Measurements from ENCODE around the gene UCN2.
A peak's percentile ranks its signal among the peaks of the same experiment; 100 is the strongest.

Gene UCN2

DNA sequence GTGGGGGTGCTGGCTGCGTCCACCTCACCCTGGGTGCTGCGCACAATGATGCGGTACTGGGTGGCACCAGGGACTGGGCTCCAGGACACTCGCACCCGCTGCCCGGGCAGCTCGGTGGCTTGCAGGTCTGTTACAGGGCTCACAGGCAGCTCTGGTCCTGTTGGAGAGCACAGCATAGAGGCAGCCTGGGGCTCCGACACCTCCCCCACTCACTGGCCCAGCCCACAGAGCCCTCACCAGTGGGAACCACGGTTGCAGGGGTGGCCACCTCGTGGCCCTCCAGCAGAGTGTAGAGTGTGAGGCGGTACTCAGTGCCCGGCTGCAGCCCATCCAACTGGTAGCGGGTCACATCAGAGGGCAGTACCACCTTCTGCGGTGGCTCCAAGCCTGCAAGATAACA lies 27.9 kb upstream of the UCN2 start:
- DNase-seq (ENCODE audit: low spot score): no peak

DNA sequence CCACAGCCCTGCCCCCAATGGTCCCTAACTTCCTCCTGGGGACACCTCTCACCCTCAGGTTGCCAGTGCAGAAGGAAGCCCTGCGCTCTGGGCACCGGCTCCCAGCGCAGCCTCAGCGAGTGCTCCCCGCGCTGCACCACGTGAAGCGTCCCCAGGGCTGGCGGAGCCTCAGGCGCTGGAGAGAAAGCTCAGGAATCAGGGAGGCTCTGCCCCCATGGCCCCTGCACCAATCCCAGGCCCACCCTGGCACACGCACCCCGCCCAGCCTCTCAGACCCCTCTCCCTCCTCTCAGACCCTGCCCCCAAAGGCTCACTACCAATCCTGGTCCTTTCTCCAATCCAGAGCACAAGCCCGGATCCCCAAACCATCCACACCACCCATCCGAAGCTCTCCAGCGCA lies 24.6 kb upstream of the UCN2 start:
- no peak for DNase-seq (ENCODE audit: low spot score)

DNA sequence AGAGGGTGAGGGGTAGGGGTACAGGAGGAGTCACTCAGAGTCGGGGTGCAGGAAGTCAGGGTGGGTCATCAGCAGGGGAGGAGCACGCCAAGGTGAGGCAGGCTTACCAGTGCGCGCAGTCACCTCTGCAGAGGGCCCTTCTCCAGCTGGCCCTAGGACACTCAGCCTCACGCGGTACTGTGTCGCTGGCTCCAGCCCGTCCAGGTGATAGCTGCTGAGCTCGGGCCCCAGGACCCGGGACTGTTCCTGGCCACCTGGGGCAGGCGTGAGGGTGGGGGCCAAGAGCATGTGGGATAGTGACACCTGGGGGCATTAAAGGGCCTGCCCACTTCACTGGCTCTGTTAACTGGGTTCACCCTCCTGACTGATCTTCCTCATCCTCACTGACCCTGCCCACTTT lies 24.1 kb upstream of the UCN2 start:
- DNase-seq (ENCODE audit: low spot score): no peak

DNA sequence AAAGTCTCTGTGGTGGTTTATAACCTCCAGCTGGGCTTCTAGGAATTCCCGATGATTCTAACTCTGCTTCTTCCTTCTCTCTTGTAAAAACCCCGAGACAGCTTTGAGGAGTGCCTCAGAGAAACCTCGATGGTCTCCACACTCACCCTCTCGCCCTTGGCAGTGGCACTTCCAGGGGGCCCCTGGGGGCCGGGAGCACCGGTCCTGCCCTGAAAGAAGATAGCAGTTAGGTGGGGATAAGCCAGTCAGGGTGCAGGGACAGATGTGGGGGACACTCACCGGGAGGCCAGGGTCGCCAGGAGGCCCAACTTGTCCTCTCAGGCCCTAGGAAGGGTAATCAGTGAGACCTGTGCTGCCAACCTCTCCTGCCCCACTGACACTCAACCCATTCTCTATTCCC lies 21.8 kb upstream of the UCN2 start:
- no peak for DNase-seq (ENCODE audit: low spot score)

DNA sequence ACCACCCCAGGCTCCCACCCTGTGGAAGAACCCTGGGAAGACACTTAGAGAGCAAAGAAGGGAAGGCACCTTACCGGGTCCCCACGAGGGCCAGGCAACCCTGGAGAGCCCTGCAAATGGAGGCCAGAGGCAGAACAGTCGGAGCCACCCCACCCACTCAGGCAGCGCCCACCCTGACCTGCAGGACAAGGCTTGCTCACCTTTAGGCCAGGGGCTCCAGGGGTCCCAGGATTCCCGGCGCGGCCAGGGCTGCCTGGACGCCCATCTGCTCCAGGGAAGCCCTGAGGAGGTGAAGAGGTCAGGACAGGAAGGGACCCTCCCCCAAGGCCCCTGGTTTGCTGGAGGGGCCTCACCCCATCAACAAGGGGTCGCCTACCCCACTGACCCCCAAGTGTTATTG lies 21.3 kb upstream of the UCN2 start:
- no peak for DNase-seq (ENCODE audit: low spot score)

DNA sequence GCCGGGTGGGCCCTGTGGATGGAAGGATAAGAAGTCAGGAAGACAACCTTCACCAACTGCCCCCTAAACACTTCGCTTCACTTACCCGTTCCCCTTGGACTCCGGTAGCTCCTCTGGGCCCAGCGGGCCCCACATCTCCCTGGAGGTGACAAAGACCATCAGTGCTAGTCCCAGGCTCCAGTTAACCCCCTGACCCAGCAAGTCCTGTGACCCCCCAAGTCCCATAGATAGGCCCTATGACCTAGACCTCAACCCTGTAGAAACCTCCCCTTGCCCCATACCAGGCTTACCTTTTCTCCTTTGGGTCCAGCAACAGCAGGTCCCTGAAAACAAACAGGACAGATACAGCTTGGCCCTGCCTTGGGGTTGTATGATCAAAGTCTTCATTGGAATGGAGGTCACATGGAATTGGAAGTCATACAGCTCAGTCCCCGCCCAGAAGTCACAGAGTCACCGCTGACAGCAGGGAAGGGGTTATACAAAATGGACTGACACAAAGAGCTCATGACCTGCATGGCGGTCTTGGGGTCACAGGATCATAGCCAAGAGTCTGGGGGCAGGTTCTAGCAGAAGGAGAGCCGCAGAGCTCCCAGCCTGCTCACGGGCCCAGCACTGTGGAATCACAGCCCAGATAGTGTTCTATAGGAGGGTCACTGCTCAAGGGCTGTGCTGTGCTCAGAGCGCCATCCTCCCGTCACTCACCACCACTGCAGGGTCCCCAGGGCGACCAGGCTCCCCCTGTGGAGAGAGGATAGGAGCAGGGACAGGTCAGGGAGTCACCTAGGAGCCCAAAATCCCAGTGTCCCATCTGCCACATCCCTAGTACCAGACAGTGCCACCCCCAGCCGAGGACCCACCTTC lies 18.3 kb upstream of the UCN2 start:
- no peak for DNase-seq (ENCODE audit: low spot score)

DNA sequence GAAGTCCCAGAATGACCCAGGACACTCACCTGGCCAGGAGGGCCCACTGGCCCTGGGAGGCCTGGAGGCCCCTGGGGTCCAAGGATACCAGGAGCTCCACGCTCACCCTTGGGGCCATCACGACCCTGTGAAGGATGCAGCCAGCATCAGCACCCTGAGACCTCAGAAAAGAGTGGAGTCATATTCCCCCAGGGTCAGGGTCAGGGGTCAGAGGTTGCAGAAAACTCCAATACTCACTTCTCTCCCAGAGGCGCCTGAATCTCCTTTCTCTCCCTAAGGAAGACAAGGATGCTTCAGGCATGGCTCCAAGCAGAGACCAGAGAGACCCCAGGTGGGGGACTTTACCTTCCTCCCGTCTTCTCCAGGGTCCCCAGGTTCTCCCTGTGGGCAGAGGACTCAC lies 13.1 kb upstream of the UCN2 start:
- no peak for DNase-seq (ENCODE audit: low spot score)

DNA sequence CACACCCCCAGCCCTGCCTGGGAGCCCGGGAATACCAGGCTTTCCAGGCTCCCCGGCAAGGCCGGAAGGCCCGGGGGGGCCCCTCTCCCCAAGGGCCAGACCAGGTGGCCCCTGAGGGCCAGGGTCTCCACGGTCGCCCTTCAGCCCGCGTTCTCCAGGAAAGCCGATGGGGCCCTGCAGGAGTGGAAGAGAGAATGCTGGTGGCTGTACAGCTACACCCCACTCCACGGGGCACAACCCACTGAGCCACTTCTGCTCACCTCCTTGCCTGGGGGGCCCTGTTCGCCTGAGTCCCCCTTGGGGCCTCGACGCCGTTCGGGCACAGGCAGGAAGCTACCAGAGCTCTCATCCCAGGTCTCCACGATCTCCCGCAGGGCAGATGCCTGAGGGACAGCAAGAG lies 11.8 kb upstream of the UCN2 start:
- no peak for DNase-seq (ENCODE audit: low spot score)

DNA sequence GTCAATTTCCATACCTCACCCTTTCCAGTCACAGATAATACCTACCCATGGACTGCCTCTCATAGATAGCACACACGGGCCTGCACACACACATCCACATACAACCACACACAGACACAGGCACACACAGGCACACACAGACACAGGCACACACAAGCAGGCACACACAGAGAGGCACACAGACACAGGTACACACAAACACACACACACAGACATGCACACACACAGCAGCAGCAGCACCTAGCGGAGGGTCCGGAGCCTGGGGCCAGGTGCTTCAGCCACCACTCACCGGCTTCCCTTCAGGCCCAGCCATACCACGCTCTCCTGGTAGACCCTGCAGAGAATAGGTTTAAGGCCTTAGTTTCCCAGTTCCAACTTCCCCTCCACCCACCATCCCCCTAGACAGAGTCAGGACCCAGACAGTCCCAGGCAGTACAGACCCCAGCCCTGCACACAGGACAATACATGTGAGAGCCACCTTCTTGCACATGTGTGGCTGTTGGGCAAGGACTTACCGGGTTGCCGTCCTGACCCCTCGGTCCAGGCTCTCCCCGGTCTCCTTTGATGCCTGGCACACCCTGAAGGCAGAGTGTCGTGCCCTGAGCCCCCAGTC lies 10.5 kb upstream of the UCN2 start:
- no peak for DNase-seq (ENCODE audit: low spot score)

DNA sequence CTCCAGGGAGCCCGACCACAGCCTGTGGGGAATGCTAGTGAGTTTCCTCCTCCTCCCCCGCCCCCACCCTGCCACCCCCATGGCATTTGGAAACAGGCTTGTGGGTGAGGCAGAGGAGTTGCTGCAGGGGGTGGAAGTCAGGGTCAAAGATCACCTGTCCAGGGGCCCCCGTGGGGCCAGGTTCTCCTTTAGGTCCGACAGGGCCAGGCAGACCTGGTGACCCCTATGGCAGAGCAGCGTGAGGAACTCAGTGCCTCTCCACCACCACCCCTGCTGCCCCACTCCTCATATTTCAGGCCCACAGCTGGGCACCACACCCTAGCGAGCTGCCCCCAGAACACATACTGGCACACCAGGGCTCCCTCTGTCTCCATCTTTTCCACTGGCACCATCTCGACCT lies 8.9 kb upstream of the UCN2 start:
- DNase-seq (ENCODE audit: low spot score): no peak

DNA sequence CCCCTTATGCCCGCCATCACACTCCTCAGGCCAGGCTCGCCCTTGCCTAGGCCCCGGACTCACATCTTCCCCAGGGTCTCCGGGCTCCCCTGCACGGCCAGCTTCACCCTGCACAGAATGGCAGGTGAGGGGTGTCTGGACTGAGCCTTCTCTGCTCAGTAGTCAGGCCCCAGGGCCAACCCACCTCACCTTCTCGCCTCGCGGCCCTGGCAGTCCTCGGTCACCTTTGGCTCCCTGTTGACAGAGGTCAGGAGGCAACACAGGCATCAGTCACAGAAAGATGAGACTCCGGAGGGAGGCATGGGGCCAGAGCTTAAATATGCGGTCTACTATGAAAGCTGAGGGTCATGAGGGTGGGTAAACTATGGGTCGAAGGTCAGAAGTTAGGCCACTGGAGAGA lies 8.4 kb upstream of the UCN2 start:
- DNase-seq (ENCODE audit: low spot score): no peak

DNA sequence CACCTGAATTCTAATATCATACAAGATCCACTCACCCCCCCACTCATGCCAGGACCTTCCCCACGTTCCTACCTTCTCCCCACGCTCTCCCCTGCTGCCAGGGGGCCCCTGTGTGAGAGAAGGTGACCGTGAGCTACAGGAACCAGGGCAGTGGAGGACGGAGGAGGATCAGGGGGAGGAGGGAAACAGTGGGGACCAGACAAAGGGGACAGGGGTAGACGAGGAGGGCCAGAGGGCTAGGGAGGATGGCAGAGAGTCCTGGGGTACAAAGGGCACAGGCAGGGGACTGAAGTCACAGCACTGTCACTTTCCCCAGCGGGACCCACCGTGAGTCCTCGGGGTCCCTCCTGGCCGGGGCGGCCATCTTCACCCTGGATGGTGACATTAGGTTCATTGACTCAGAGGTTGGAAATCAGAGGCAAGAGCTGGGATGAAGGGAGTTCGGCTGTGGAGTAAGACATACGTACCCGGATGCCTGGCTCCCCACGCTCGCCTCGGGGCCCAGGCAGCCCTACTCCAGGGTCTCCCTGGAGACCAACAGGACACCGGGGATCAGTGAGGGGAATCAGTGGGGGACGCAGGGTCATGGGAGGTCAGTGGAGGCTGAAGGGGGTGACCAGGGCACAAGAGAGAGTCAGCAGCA lies 6.3 kb upstream of the UCN2 start:
- no peak for DNase-seq (ENCODE audit: low spot score)

DNA sequence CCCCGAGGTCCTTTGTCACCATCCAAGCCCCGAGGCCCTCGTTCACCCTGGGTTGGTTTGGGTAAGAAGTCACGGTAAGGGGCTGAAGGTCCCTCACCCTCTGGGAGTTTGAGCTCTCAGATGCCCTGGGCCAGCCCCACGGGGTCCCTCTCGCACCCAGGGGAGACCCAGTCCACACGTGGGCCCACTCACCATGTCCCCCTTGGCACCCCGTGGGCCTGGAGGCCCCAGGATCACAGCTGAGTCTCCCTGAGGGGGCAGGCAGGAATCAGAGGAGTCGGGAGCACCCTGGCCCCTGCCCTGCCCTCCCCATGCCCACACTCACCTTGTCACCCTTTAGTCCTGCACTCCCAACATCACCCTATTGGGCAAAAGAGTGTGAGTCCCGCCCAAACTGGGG lies 5.8 kb upstream of the UCN2 start:
- no peak for DNase-seq (ENCODE audit: low spot score)

DNA sequence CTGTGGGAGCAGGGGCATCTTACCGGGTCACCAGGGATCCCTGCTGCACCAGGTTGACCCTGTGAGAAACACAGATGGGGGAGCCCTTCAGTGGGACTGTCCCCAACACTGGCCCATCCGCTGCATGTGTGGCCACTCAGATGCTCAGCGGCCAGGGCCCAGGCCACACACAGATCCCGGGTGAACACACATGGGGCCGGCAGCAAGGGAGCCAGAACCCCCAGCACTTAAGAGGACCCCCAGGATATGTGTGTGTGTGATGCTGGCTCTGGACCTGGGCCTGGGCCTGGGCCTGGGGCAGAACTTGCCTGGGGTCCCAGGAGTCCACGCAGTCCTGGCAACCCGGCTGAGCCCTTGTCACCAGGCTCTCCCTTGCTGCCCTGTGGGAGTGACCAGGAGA lies 4.9 kb upstream of the UCN2 start:
- no peak for DNase-seq (ENCODE audit: low spot score)

DNA sequence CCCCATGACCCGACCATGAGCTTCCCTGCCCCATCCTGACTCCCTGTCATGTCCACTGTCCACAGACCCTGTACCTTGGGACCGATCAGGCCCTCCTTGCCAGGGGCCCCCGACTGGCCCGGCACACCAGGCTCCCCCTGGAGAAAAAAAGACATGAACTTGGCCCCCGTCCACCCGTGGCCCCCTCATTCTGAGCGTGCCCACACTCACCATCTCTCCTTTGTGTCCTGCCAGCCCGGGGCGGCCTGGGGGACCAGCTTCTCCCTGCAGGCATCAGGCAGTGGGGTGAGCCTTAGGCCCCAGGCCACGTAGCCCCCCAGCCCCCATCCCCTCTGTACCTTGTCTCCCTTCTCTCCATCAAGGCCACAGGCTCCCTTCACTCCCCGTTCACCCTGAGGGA lies 3.9 kb upstream of the UCN2 start:
- DNase-seq (ENCODE audit: low spot score): no peak

DNA sequence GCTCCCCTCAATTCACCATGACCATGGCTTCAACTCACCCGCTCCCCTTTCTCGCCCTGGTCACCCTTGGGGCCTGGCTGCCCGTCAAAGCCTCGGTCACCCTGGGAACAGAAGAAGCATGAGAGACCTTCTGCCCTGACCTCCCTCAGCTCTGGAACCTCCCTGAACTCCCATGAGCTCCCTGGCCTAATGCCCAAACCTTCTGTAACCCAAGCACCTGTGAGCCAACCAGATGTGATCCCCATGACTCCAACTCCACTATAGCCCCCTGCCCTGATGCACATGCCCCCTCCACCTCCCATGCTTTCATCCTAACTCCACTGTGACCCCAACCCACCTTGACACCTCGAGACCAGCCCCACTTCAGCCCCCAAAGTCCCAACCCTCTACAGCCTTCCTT lies 3.5 kb upstream of the UCN2 start:
- DNase-seq (ENCODE audit: low spot score): no peak

DNA sequence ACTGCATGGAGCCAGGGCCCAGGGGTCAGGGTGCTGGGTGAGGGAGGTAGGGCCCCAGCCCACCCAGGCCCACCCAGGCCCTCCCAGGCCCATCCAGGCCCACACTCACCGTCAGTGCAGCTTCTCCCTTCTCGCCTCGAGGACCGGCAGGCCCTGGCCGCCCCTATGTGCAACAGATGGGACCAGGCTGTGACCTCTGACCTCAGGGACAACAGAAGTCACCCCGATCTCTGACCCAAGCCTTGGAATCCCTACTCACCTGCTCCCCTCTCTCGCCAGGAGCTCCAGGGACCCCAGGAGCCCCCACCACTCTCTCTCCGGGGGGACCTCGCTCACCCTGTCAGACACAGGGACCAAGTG lies 2.8 kb upstream of the UCN2 start:
- DNase-seq (ENCODE audit: low spot score): no peak

DNA sequence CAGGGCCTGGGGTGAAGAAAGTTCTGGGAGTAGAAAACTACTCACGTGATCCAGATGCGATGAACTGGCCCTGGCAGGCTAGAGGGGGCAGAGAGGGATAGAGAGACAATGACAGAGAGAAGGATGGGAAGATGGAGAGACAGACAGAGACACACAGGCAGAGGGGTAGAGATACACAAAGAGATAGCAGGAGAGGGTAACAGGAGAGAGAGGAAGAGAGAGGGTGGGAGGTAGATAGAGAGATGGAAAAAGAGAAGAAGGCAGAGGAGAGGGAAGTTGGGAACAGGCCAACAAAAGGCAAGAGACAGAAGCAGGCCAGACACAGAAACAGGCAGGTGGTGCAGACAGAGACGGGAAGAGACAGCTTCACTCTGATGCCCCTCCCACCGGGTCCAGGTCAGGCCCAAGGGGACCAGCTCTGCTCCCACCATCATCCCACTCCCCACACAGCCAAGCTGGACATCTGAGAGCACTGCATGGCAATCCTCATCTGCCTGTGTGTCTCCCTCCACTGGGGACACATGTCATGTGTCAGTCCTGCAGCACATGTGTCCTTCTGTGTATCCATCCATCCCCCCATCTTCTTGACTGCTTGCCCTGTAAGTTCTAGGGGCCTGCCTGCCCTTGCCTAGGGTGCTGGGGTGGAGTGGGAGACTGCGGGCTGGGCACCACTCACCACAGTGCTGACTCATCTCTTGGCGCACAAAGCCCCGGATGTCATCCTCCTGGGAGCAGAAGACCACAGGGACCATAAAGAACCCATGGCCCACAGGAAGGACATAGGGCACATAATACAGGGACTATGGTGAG lies 2.2 kb upstream of the UCN2 start:
- DNase-seq (ENCODE audit: low spot score): peak; percentile 95

DNA sequence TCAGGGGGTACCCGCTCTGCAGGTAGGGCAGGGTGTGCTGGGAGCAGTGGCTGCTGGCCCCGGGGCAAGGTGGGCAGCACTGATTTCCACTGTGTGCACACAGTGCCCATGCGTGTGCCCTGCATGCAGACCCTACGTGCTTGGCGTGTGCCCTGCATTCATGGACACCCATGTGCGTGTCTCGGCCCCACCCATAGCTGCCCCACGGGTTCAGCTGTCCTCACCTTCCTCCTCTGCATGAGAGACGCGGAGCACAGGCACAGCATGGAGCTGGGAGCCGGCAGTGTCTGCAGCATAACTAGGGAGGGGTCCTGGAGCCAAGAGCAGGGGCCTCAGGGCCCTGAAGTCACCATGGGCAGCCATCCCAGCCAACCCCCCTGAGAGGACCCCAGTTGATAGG lies 1.6 kb upstream of the UCN2 start:
- DNase-seq (ENCODE audit: low spot score): no peak

DNA sequence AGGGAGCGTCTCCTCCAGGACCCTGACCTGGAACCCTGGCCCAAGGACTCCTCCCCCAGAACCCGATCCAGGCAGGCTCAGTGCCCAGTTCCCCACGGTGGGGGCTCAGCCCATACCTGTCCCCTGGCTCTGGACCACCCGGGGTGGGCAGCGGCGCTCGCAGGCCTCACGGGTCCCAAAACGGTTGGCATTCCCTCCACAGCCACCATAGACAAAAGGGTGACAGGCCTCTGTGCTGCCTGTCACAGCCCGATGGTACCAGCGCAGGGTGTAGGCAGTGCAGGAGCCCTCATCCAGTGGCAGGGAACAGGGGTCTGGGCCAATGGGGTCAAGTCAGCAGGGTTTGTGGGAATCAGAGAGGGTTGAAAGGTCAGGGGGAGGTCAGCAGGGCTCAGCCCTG lies 1.1 kb upstream of the UCN2 start:
- DNase-seq (ENCODE audit: low spot score): no peak

DNA sequence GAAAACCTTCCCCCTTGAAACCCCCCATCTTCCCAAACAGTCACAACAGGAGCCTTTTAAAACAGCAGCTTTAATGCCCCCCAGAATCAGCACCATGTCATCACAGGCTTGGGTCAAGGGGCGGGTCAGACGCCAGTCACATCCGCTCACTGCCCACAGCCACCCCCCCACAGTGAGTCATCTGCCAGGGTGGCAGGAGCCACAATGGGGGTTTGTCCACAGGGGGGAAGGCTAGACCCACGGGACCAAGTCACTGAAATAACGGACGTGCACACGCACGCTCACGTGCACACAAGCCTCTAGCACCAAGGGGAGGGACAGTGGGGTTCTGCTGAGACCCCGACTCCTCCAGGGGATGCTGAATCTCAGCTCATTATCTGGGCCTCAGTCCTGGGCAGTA lies 441 bp upstream of the UCN2 start:
- DNase-seq (ENCODE audit: low spot score): peak; percentile 99

DNA sequence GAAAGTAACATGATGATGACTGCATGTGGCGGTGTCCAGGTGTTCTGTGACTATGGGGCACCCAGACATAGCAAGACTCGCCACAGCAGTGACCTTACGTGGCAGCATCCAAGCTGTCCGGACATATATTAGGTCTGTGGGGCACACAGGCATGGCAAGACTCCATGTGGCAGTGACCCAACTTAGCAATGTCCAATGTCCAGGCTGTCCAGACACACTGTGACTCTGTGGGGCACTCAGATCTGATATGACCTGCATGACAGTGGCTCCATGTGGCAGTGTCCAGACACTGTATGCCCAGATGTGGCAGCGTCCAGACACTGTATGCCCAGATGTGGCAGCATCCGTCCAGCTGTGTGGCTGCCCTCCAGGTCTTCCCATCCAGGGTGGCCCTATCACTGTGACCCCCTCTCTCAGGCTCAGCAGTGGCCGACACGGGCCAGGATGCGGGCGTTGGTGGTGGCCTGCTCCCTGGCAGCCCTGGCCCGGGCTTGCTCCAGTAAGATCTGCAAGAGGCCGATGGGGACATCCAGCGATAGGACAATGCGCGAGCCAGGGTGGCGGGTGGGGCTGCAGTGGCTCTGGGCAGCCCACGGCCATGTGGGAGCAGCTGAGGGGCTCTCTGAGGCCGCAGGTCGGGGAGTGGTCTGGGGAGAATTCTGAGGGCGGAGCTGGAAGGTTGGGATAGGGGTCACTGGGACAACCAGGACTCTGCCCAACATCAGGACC lies 1.1 kb downstream of the UCN2 start:
- no peak for DNase-seq (ENCODE audit: low spot score)

Measured in COLO829 (cell line).